ENCODE results near the gene ZNF750.
A peak's percentile ranks its signal among the peaks of the same experiment; 100 is the strongest.

ZNF750 gene

GRCh38 chr17:82839617-82840292, at the start of gene ZNF750:
Gene ZNF750, minus strand, starts transcription at chr17:82840022. Its CDS starts 7,568 bp downstream, at chr17:82832454.
- DNase-seq, result no peak

GRCh38 chr17:82888583-82889495, 49.0 kb upstream of the ZNF750 start:
- DNase-seq, result no peak

GRCh38 chr17:82887255-82888164, 47.7 kb upstream of the ZNF750 start:
- DNase-seq, result no peak

GRCh38 chr17:82884970-82885353, 45.1 kb upstream of the ZNF750 start:
- DNase-seq, result peak; percentile 41

- DNase-seq, result no peak
Measured at GRCh38 chr17:82884341-82884969, 44.6 kb upstream of the ZNF750 start.

- no peak for DNase-seq
Measured at GRCh38 chr17:82883419-82884031, 43.7 kb upstream of the ZNF750 start.

- DNase-seq, result peak; percentile 81
Measured at GRCh38 chr17:82882715-82883418, 43.0 kb upstream of the ZNF750 start.

GRCh38 chr17:82881900-82882714, 42.3 kb upstream of the ZNF750 start:
- DNase-seq, result no peak

- no peak for DNase-seq
Measured at GRCh38 chr17:82881324-82881823, 41.6 kb upstream of the ZNF750 start.

- DNase-seq, result no peak
Measured at GRCh38 chr17:82880620-82881323, 41.0 kb upstream of the ZNF750 start.

- DNase-seq, result no peak
Measured at GRCh38 chr17:82879241-82879640, 39.4 kb upstream of the ZNF750 start.

GRCh38 chr17:82878527-82878926, 38.7 kb upstream of the ZNF750 start:
- no peak for DNase-seq

GRCh38 chr17:82876602-82877379, 37.0 kb upstream of the ZNF750 start:
- DNase-seq, result peak; percentile 33

GRCh38 chr17:82876149-82876548, 36.3 kb upstream of the ZNF750 start:
- DNase-seq, result no peak

GRCh38 chr17:82875407-82875856, 35.6 kb upstream of the ZNF750 start:
- no peak for DNase-seq

GRCh38 chr17:82874011-82874835, 34.4 kb upstream of the ZNF750 start:
- DNase-seq, result no peak

- no peak for DNase-seq
Measured at GRCh38 chr17:82873521-82873920, 33.7 kb upstream of the ZNF750 start.
